NOMO-1 (cell line): ENCODE data around the gene WDR31.
"Not testable (repeated sequence)": the region's sequence is repeated elsewhere in the genome, so short reads cannot be mapped to it uniquely, and the experiment has no call there.

Experiments
- DNase-seq, 2 experiments: peaks; one replicate each; lab custom pipeline; 2025; ENCODE audit not compliant: unreplicated experiment in 2 of 2; lab: John Stamatoyannopoulos, UW

The WDR31 gene

DNA sequence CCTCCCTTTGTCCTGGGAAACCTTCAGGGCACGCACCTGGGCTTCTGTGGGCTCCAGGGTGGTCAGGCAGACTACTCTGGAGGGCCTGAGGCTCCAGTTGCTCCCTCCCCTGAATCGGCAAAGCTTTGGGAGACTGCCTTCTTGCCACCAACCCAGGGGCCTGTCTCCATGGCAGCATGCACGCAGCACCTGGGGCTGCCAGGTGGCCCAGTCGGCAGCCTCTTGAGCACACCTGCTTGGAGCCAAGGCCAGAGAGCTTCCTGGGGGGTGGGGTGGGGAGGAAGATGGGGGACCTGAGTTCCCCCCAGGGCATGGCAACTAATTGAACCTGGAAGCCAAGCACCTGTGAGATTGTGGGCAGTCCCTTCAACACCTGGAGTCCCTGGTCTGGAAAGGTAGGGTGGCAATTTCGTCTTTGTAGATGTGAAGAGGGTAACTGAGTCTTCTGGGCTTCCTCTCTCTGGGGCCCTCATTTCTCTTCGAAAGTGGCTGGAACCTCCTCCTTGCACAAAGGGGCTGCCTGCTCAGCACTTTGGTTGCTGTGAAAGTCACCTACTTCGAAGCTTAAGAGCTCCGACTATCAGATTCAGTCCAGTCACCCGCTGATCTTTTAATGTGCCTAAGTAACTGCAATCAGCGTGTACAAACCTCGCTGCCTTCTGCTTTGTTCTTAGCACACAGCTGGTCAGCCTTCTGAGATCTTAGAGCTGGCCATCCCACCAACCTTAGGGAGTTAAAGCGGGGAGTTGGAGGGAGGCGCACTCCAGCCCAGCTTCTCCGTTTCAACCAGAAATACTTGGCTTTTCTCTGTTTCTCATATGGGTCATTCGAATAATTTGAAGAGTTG is 40.9 kb downstream of the WDR31 start:
- no peak for DNase-seq

DNA sequence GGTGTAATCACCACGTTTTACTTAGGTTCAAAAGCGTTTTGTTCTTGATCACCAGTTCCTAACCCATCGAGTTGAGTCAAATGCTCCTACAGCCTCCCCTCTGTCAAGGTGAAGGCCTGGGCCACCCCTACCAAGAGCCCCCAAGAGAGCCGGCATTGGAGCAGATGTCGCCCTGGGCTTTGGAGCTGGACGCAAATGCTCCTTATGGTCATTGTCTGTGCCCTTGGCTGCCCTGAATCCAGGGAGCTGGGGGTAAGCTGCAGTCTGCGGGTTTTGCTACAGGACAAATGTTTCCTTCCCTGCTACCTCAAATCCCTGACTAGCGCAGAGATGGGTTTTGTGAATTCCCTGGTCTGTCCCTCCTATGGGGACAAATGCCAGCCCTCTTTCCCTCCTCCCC is 41.8 kb downstream of the WDR31 start:
- DNase-seq, result no peak

- no peak for DNase-seq
Observed at GRCh38 chr9:113296796-113297558, 43.1 kb downstream of the WDR31 start.

DNA sequence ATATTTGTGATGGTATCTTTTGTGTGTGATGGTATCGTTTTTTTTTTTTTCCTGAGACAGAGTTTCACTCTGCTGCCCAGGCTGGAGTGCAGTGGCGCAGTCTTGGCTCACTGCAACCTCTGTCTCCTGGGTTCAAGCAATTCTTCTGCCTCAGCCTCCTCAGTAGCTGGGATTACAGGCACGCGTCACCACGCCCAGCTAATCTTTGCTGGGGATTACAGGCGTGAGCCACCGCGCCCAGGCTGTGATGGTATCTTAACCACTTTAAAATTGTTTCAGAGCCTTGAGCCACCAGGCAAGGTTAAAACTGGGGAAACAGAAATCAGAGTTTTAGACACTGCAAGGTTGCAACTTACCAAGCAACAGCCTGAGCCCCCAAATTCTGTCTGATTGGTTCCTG is 43.8 kb downstream of the WDR31 start:
- DNase-seq, result not testable (repeated sequence)

GRCh38 chr9:113293285-113293878 is 46.7 kb downstream of the WDR31 start:
- no peak for DNase-seq

GRCh38 chr9:113290052-113290607 is 49.9 kb downstream of the WDR31 start:
- no peak for DNase-seq

DNA sequence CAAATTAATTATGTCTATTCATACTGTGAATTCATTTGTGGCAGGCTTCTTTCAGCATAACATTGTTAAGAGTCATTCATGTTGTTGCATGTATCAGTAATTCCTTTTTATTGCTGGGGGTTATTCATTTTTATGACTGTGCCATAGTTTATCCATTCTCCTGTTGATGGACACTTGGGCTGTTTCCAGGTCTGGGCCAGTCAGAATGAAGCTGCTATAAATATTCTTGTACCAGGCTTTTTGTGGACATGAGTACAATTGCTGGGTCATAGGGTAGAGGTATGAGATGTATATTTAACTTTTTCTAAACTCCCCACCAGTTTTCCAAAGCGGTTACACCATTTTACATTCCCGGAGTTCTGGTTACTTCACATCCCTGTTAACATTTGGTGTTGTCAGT is 51.0 kb downstream of the WDR31 start:
- no peak for DNase-seq

- no peak for DNase-seq
Observed at GRCh38 chr9:113281356-113281755, 58.7 kb downstream of the WDR31 start.

- DNase-seq, result no peak
Observed at GRCh38 chr9:113278840-113279239, 61.2 kb downstream of the WDR31 start.

DNA sequence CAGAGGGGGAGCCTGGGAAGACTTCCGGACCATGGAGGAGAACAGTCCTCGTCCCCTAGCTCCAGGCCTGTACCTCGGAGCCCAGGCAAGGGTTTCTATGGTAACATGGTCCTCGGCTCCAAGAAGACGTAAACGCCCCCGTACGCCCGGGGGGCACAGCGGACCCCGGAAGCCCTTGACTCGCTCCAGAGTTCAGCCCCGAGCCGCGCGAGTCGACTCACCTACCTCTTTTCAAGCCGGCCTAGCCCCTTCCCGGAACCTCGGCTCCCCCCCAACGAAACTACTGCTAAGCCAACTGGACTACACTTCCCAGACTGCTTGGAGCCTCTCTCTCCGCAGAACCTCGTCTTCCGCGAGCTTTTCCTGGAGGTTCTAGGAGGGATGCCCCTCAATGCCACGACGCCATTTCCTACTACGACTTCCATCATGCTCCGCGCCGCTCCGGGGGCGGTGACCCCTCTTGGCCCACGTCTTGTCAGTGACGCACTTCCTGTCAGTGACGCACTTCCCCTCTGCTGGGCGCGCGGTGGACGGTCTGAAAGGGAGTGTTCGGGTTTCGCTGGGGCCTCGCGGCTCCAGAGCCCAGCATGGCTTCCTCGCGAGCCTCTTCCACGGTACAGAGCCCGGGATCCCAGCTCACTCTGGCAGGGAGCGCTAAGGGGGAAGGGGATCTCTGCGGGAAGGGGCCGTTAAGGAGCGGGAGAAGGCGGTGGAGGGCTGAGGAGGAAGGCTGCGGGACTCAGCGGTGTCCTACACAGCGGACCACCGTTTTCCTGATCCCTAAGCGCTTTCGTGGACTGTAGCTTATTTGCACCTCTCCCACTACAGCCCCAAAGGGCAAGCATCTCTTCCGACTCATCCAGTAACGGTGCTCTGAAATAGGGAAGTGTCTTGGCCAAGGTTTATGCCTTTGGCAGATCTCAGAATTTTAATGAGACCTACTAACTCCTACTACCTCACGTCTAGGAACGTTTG is 64.6 kb downstream of the WDR31 start, which contains the start of the genes CDC26 and PRPF4:
Gene CDC26, minus strand, starts transcription at position 416 of the 975 bp plus-strand sequence. CDS start 3,065 bp downstream, outside the sequence.
Gene PRPF4, plus strand, starts transcription at position 502 of the 975 bp plus-strand sequence. Its CDS starts 86 bp downstream, at position 588.
- peak; percentile 96 to 97 for DNase-seq

DNA sequence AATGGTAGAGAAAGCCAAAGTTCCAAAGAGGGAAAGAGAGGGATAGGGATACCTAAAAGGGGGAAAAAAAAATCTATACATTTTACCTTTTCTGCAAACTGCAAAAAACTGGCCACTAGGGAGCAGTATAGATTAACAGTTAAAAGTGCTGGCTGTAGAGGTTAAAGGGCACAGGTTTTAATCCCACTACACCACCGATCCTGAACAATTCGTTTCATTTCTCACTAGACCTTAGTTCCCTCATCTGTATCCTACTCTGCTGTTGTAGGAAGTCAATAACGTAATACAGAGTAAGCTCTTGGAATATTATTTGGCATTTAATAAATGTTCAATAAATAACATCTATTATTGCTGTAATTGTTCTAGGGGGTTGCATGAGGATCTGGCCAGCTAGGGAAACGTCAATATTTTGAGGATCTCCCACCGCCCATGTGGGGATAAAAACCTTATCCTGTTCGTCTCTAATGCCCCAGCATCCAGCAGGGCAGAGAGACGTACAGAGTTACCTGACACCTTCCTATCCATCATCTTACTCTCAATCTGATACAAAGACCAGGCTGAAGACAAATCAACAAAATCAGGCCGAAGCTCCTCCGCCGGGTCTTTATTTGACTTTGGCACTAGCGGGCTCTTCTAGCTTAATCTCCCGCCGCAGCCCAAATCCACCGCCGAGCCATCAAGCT is 65.5 kb downstream of the WDR31 start:
- peak; percentile 40 to 75 for DNase-seq

- no peak for DNase-seq
Observed at GRCh38 chr9:113269871-113270270, 70.2 kb downstream of the WDR31 start.

GRCh38 chr9:113269355-113269754 is 70.7 kb downstream of the WDR31 start:
- no peak for DNase-seq

DNA sequence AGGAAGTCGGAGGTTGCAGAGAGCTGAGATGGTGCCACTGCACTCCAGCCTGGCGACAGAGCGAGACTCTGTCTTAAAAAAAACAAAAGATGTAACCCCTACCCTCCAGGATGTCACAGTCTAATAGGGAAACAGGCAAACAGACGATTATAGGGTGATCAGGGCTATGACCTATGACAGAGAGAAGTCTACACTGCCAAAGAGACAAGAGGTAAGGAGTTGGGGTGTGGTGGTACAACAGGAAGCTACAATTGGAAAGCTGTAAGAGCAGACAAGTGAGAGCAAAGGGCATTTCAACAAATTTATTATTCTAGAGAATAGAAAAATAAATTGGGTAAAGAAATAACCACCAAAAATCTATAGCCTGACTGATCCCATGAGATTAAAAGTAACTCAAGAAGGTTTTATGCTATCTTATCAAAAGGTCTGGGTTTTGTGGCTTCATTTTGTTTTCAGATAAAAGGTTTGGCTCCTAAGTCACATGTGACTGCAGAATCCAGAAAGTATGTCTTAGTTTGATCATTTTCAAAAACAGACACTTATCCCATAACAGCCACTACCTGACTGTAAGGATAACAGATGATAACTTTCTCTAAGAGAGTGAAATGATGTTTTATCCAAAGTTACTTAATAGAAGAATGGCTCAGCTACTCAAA is 72.0 kb downstream of the WDR31 start:
- DNase-seq, result no peak

- DNase-seq, result no peak
Observed at GRCh38 chr9:113266174-113266573, 73.9 kb downstream of the WDR31 start.
